Measurements from ENCODE around the gene PRKCB. TPM values are rescaled to one million over a fixed set of nuclear protein-coding genes. Genes with fewer than 3 reads are reported as not detected.

PRKCB gene
- polyA plus RNA-seq, 1 donor (not counting 4 experiments of a cell fraction or from before 2014, with no cell fraction given) = 0.18 TPM

GRCh38 chr16:24253192-24253591 is 417.4 kb downstream of the PRKCB start:
- Histone ChIP-seq H2AFZ (ENCODE audit: control insufficient read depth, low read length) (no peak overlapping the region), H3K27ac (ENCODE audit: control insufficient read depth, insufficient read depth, low read length) (no peak overlapping the region), H3K36me3 (ENCODE audit: control insufficient read depth in 2 of 2, extremely low read depth in 1 of 2, insufficient read depth in 2 of 2, low read length in 2 of 2) (no peaks in the 10 kb centered on the region), H4K20me1 (ENCODE audit: control insufficient read depth, extremely low read depth, insufficient read depth, low read length) (no peaks in the 10 kb centered on the region), H3K9me1 (ENCODE audit: control insufficient read depth, extremely low read depth, insufficient read depth, low read length) (no peaks in the 10 kb centered on the region), H3K27me3 (ENCODE audit: control insufficient read depth, extremely low read depth, insufficient read depth, low read length) (no peaks in the 10 kb centered on the region), H3K79me2 (ENCODE audit: control insufficient read depth, insufficient read depth, low read length) (no peaks in the 10 kb centered on the region), H3K4me3 (ENCODE audit: control insufficient read depth in 2 of 3, extremely low read depth in 1 of 3, insufficient read depth in 2 of 3, low read depth in 1 of 3, low read length in 3 of 3) (no peak overlapping the region), H3K4me1 (ENCODE audit: control insufficient read depth, extremely low read depth, insufficient read depth, low read length) (no peaks in the 10 kb centered on the region), H3K4me2 (ENCODE audit: control insufficient read depth, extremely low read depth, insufficient read depth, low read depth, low read length) (no peak overlapping the region), H3K9me3 (ENCODE audit: control insufficient read depth, low read depth, low read length) (no peaks in the 10 kb centered on the region), H3K9ac (ENCODE audit: control insufficient read depth, extremely low read depth, insufficient read depth, low read length) (no peak overlapping the region)
- FAIRE-seq (no peak), DNase-seq (ENCODE audit: low read depth, low spot score) (peak; percentile 9)
- dilution Hi-C loops (cut with MboI; ENCODE audit: extremely low pct_ligation_motif_present, low sequenced_read_pairs) = no loop called here
- TF ChIP-seq CTCF (optimal IDR thresholded peaks at IDR 0.05 in 1 of 3, IDR thresholded peaks at IDR 0.05 in 1 of 3, conservative IDR thresholded peaks at IDR 0.05 in 1 of 3; ENCODE audit: extremely low read depth in 1 of 3, insufficient read depth in 2 of 3, low read length in 3 of 3) = peak; percentile 48 to 71 (median 62)
- no peak for TF ChIP-seq EZH2 (IDR thresholded peaks at IDR 0.05; ENCODE audit: low read length)

GRCh38 chr16:24255456-24256371 is 419.9 kb downstream of the PRKCB start, which contains the start of gene CACNG3:
Gene CACNG3, plus strand, starts transcription at chr16:24256335. Its CDS starts 420 bp downstream, at chr16:24256755.
- dilution Hi-C loops (cut with MboI; ENCODE audit: extremely low pct_ligation_motif_present, low sequenced_read_pairs) = no loop called here
- no peaks in the 10 kb centered on the region for H3K27me3 ChIP-seq (ENCODE audit: control insufficient read depth, extremely low read depth, insufficient read depth, low read length)
- no peaks in the 10 kb centered on the region for H3K4me1 ChIP-seq (ENCODE audit: control insufficient read depth, extremely low read depth, insufficient read depth, low read length)
- no peak within 1 kb of the TSS for H2AFZ ChIP-seq (ENCODE audit: control insufficient read depth, low read length)
- H3K9me3 ChIP-seq (ENCODE audit: control insufficient read depth, low read depth, low read length) = no peaks in the 10 kb centered on the region
- FAIRE-seq (no peak), DNase-seq (ENCODE audit: low read depth, low spot score) (peak; percentile 2)
- H4K20me1 ChIP-seq (ENCODE audit: control insufficient read depth, extremely low read depth, insufficient read depth, low read length) = no peaks in the 10 kb centered on the region
- no peaks in the 10 kb centered on the region for H3K36me3 ChIP-seq (ENCODE audit: control insufficient read depth in 2 of 2, extremely low read depth in 1 of 2, insufficient read depth in 2 of 2, low read length in 2 of 2)
- H3K27ac ChIP-seq (ENCODE audit: control insufficient read depth, insufficient read depth, low read length) = no peak within 1 kb of the TSS
- no peak within 1 kb of the TSS for H3K4me3 ChIP-seq (ENCODE audit: control insufficient read depth in 2 of 3, extremely low read depth in 1 of 3, insufficient read depth in 2 of 3, low read depth in 1 of 3, low read length in 3 of 3)
- H3K9me1 ChIP-seq (ENCODE audit: control insufficient read depth, extremely low read depth, insufficient read depth, low read length) = no peaks in the 10 kb centered on the region
- no peak within 1 kb of the TSS for H3K4me2 ChIP-seq (ENCODE audit: control insufficient read depth, extremely low read depth, insufficient read depth, low read depth, low read length)
- no peaks in the 10 kb centered on the region for H3K79me2 ChIP-seq (ENCODE audit: control insufficient read depth, insufficient read depth, low read length)
- TF ChIP-seq CTCF (optimal IDR thresholded peaks at IDR 0.05 in 1 of 3, IDR thresholded peaks at IDR 0.05 in 1 of 3, conservative IDR thresholded peaks at IDR 0.05 in 1 of 3; ENCODE audit: extremely low read depth in 1 of 3, insufficient read depth in 2 of 3, low read length in 3 of 3) (no peak), EZH2 (IDR thresholded peaks at IDR 0.05; ENCODE audit: low read length) (no peak)
- H3K9ac ChIP-seq (ENCODE audit: control insufficient read depth, extremely low read depth, insufficient read depth, low read length) = no peak within 1 kb of the TSS

Data from keratinocyte (primary cell).